GM23338 (cell line): ENCODE results near the gene LTBR. TPM values are rescaled to one million over a fixed set of nuclear protein-coding genes. Genes with fewer than 3 reads are reported as not detected.
A peak's percentile ranks its signal among the peaks of the same experiment; 100 is the strongest.

Experiments
- ATAC-seq: fragments of 200-7000 bp; cut with Tn5 transposase; 3 replicates; pipeline ENCODE4 v1.9.1; 2020
- DNase-seq: peaks from one replicate; pipeline ENCODE4 v3.0.0-alpha.2; 2015; ENCODE audit warnings: low spot score
- H2AFZ ChIP-seq: fragments of 200-600 bp; sonication (generic); 2 replicates; pipeline ENCODE4 v1.8.0; 2016; ENCODE audit warnings: antibody characterized with exemption, mild to moderate bottlenecking, moderate library complexity
- H3F3A ChIP-seq: fragments of 200-600 bp; sonication (generic); replicated peaks from 2 replicates; pipeline ENCODE4 v1.8.0; 2017; ENCODE audit warnings: antibody characterized with exemption, mixed run types, low read depth
- H3K27ac ChIP-seq: fragments of 200-600 bp; sonication (generic); 2 replicates; pipeline ENCODE4 v1.6.1; 2016; ENCODE audit warnings: low read depth
- H3K27me3 ChIP-seq: fragments of 200-600 bp; sonication (generic); 2 replicates; pipeline ENCODE4 v1.8.0; 2016; ENCODE audit warnings: mild to moderate bottlenecking, mixed run types, moderate library complexity; ENCODE audit not compliant: insufficient read depth
- H3K36me3 ChIP-seq: fragments of 200-600 bp; sonication (generic); 2 replicates; pipeline ENCODE4 v1.8.0; 2016; ENCODE audit warnings: mild to moderate bottlenecking; ENCODE audit not compliant: insufficient read depth
- H3K4me1 ChIP-seq: fragments of 200-600 bp; sonication (generic); 2 replicates; pipeline ENCODE4 v1.8.0; 2016; ENCODE audit warnings: mild to moderate bottlenecking, moderate library complexity; ENCODE audit not compliant: insufficient read depth
- H3K4me2 ChIP-seq: fragments of 200-600 bp; sonication (generic); 2 replicates; pipeline ENCODE4 v1.7.1; 2017; ENCODE audit warnings: mixed run types
- H3K4me3 ChIP-seq: fragments of 200-600 bp; sonication (generic); 2 replicates; pipeline ENCODE4 v1.6.1; 2016; ENCODE audit warnings: mixed run types
- H3K79me2 ChIP-seq: fragments of 200-600 bp; sonication (generic); replicated peaks from 2 replicates; pipeline ENCODE4 v1.8.0; 2017; ENCODE audit warnings: mild to moderate bottlenecking; ENCODE audit not compliant: insufficient read depth
- H3K9me2 ChIP-seq: fragments of 200-600 bp; sonication (generic); 2 replicates; pipeline ENCODE4 v1.8.0; 2017; ENCODE audit not compliant: insufficient read depth
- H4K20me1 ChIP-seq: fragments of 200-600 bp; sonication (generic); replicated peaks from 2 replicates; pipeline ENCODE4 v1.8.0; 2017; ENCODE audit warnings: mild to moderate bottlenecking; ENCODE audit not compliant: insufficient read depth
- H3K27ac Mint-ChIP-seq: 2 replicates; pipeline ENCODE4 v1.8.0; 2020; ENCODE audit warnings: inconsistent platforms, mild to moderate bottlenecking, moderate library complexity, mixed read lengths
- H3K27me3 Mint-ChIP-seq: 3 replicates; pipeline ENCODE4 v1.8.0; 2022; ENCODE audit warnings: low read depth, mild to moderate bottlenecking, moderate library complexity, mixed read lengths, inconsistent platforms; ENCODE audit not compliant: insufficient read depth, poor library complexity
- H3K36me3 Mint-ChIP-seq: 3 replicates; pipeline ENCODE4 v1.8.0; 2021; ENCODE audit warnings: low read depth, mild to moderate bottlenecking, inconsistent platforms, moderate library complexity, mixed read lengths
- H3K4me1 Mint-ChIP-seq: 3 replicates; pipeline ENCODE4 v1.8.0; 2020; ENCODE audit warnings: mild to moderate bottlenecking, inconsistent platforms, mixed read lengths
- H3K4me3 Mint-ChIP-seq: 3 replicates; pipeline ENCODE4 v1.8.0; 2021; ENCODE audit warnings: moderate library complexity, mild to moderate bottlenecking, inconsistent platforms, mixed read lengths
- H3K9me3 Mint-ChIP-seq: 3 replicates; pipeline ENCODE4 v1.8.0; 2020; ENCODE audit warnings: moderate library complexity, mild to moderate bottlenecking, inconsistent platforms, mixed read lengths
- CREB1 ChIP-seq: fragments of 250-450 bp; sonication (Bioruptor Pico); IDR thresholded peaks from 2 replicates; pipeline ENCODE4 v1.5.0; 2020; ENCODE audit warnings: low read depth, mild to moderate bottlenecking, moderate library complexity
- ETS1 ChIP-seq: IDR thresholded peaks from 2 replicates; pipeline ENCODE4 v1.6.1; 2016; ENCODE audit warnings: antibody characterized with exemption
- JUNB ChIP-seq: IDR thresholded peaks from one replicate; pipeline ENCODE4 v1.6.1; 2016; ENCODE audit warnings: antibody characterized with exemption; ENCODE audit not compliant: unreplicated experiment
- NANOG ChIP-seq: IDR thresholded peaks from 2 replicates; pipeline ENCODE4 v1.6.1; 2016; ENCODE audit warnings: antibody characterized with exemption, borderline replicate concordance
- REST ChIP-seq: IDR thresholded peaks from one replicate; pipeline ENCODE4 v1.6.1; 2018; ENCODE audit warnings: antibody characterized with exemption; ENCODE audit not compliant: unreplicated experiment
- STAT1 ChIP-seq: IDR thresholded peaks from one replicate; pipeline ENCODE4 v1.6.1; 2016; ENCODE audit warnings: antibody characterized with exemption; ENCODE audit not compliant: unreplicated experiment
- ZNF114 ChIP-seq: fragments of 250-450 bp; sonication (Bioruptor Pico); IDR thresholded peaks from 2 replicates; pipeline ENCODE4 v1.5.0; 2020; ENCODE audit warnings: mild to moderate bottlenecking, moderate library complexity
- polyA plus RNA-seq: library from polyadenylated mRNA; unstranded; fragments of >200 nt; fragmentation: Nextera tagmentation; extraction: Ambion mirVana; gene quantifications from 2 replicates; pipeline ENCODE4 v1.2.1, GENCODE V29; 2016
- total RNA-seq: library from RNA; depleted of rRNA; stranded (reverse); fragments of >200 nt; shearing (Covaris generic); gene quantifications from 2 replicates; pipeline ENCODE4 v1.2.3, GENCODE V29; 2014
- TF ChIP-seq, protein P1 (sequence below): fragments of 250-450 bp; sonication (Bioruptor Pico); IDR thresholded peaks from 2 replicates; pipeline ENCODE4 v1.5.0; 2020; ENCODE audit warnings: mild to moderate bottlenecking, moderate library complexity

The LTBR gene
- total and polyA plus RNA-seq, 2 experiments from 2014 or later, result 6.1 to 6.8 TPM

GRCh38 chr12:6384499-6385436, 806 bp downstream of the LTBR start:
- Mint-ChIP-seq H3K4me1 (peaks cover 41% of the 10 kb centered on the region), H3K4me3 (no peak overlapping the region; the same call in 2 of the 3 replicates), H3K27ac (no peak overlapping the region), H3K9me3 (no peaks in the 10 kb centered on the region; the same call in 2 of the 3 replicates), H3K36me3 (no peaks in the 10 kb centered on the region), H3K27me3 (peaks cover 20% of the 10 kb centered on the region)
- ATAC-seq, result no peak
- Histone ChIP-seq H3K4me3 (no peak overlapping the region), H3K4me1 (peaks cover 22% of the 10 kb centered on the region), H3K27ac (no peak overlapping the region), H4K20me1 (no peaks in the 10 kb centered on the region), H3K9me2 (no peaks in the 10 kb centered on the region), H3K4me2 (peak overlapping the region; percentile 68; the same call in 1 of the 2 replicates), H3K27me3 (peaks cover 21% of the 10 kb centered on the region), H3K79me2 (no peaks in the 10 kb centered on the region), H3F3A (0 out of 2 replicates have a peak, but pooled peaks cover 2% of the 10 kb centered on the region), H2AFZ (peak overlapping the region; percentile 95), H3K36me3 (no peaks in the 10 kb centered on the region; the same call in 1 of the 2 replicates)
- TF ChIP-seq CREB1, result no peak
- no peak for TF ChIP-seq STAT1
- no peak for TF ChIP-seq NANOG
- no peak for TF ChIP-seq ETS1
- DNase-seq, result no peak

GRCh38 chr12:6386038-6386437, 2.1 kb downstream of the LTBR start:
- Histone ChIP-seq H3K27me3 (peaks cover 21% of the 10 kb centered on the region), H3K4me2 (no peak overlapping the region), H4K20me1 (no peaks in the 10 kb centered on the region), H3K4me3 (no peak overlapping the region), H3K36me3 (no peaks in the 10 kb centered on the region; the same call in 1 of the 2 replicates), H3K9me2 (no peaks in the 10 kb centered on the region), H3K79me2 (no peaks in the 10 kb centered on the region), H3K4me1 (peaks cover 19% of the 10 kb centered on the region), H3F3A (0 out of 2 replicates have a peak, but pooled peaks cover 2% of the 10 kb centered on the region), H3K27ac (no peak overlapping the region), H2AFZ (no peak overlapping the region)
- no peak for TF ChIP-seq JUNB
- no peak for TF ChIP-seq ZNF114
- TF ChIP-seq REST, result no peak
- no peak for TF ChIP-seq STAT1
- TF ChIP-seq, protein P1, sequence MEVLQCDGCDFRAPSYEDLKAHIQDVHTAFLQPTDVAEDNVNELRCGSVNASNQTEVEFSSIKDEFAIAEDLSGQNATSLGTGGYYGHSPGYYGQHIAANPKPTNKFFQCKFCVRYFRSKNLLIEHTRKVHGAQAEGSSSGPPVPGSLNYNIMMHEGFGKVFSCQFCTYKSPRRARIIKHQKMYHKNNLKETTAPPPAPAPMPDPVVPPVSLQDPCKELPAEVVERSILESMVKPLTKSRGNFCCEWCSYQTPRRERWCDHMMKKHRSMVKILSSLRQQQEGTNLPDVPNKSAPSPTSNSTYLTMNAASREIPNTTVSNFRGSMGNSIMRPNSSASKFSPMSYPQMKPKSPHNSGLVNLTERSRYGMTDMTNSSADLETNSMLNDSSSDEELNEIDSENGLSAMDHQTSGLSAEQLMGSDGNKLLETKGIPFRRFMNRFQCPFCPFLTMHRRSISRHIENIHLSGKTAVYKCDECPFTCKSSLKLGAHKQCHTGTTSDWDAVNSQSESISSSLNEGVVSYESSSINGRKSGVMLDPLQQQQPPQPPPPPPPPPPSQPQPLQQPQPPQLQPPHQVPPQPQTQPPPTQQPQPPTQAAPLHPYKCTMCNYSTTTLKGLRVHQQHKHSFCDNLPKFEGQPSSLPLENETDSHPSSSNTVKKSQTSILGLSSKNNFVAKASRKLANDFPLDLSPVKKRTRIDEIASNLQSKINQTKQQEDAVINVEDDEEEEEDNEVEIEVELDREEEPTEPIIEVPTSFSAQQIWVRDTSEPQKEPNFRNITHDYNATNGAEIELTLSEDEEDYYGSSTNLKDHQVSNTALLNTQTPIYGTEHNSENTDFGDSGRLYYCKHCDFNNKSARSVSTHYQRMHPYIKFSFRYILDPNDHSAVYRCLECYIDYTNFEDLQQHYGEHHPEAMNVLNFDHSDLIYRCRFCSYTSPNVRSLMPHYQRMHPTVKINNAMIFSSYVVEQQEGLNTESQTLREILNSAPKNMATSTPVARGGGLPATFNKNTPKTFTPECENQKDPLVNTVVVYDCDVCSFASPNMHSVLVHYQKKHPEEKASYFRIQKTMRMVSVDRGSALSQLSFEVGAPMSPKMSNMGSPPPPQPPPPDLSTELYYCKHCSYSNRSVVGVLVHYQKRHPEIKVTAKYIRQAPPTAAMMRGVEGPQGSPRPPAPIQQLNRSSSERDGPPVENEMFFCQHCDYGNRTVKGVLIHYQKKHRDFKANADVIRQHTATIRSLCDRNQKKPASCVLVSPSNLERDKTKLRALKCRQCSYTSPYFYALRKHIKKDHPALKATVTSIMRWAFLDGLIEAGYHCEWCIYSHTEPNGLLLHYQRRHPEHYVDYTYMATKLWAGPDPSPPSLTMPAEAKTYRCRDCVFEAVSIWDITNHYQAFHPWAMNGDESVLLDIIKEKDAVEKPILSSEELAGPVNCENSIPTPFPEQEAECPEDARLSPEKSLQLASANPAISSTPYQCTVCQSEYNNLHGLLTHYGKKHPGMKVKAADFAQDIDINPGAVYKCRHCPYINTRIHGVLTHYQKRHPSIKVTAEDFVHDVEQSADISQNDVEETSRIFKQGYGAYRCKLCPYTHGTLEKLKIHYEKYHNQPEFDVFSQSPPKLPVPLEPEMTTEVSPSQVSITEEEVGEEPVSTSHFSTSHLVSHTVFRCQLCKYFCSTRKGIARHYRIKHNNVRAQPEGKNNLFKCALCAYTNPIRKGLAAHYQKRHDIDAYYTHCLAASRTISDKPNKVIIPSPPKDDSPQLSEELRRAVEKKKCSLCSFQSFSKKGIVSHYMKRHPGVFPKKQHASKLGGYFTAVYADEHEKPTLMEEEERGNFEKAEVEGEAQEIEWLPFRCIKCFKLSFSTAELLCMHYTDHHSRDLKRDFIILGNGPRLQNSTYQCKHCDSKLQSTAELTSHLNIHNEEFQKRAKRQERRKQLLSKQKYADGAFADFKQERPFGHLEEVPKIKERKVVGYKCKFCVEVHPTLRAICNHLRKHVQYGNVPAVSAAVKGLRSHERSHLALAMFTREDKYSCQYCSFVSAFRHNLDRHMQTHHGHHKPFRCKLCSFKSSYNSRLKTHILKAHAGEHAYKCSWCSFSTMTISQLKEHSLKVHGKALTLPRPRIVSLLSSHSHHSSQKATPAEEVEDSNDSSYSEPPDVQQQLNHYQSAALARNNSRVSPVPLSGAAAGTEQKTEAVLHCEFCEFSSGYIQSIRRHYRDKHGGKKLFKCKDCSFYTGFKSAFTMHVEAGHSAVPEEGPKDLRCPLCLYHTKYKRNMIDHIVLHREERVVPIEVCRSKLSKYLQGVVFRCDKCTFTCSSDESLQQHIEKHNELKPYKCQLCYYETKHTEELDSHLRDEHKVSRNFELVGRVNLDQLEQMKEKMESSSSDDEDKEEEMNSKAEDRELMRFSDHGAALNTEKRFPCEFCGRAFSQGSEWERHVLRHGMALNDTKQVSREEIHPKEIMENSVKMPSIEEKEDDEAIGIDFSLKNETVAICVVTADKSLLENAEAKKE, result no peak
- Mint-ChIP-seq H3K4me1 (peaks cover 37% of the 10 kb centered on the region), H3K27ac (no peak overlapping the region), H3K36me3 (no peaks in the 10 kb centered on the region), H3K4me3 (no peak overlapping the region), H3K9me3 (no peaks in the 10 kb centered on the region; the same call in 2 of the 3 replicates), H3K27me3 (peaks cover 15% of the 10 kb centered on the region)
- ATAC-seq (no peak), DNase-seq (no peak)
